HG03097 (cell line): ENCODE results near the gene PDPK1.
"Not testable (repeated sequence)": the region's sequence is repeated elsewhere in the genome, so short reads cannot be mapped to it uniquely, and the experiment has no call there.

Source experiments
- ATAC-seq: cut with Tn5 transposase; IDR thresholded peaks from one replicate; pipeline ENCODE4 v1.9.1; 2021; ENCODE audit not compliant: unreplicated experiment, low FRiP score

The PDPK1 gene

DNA sequence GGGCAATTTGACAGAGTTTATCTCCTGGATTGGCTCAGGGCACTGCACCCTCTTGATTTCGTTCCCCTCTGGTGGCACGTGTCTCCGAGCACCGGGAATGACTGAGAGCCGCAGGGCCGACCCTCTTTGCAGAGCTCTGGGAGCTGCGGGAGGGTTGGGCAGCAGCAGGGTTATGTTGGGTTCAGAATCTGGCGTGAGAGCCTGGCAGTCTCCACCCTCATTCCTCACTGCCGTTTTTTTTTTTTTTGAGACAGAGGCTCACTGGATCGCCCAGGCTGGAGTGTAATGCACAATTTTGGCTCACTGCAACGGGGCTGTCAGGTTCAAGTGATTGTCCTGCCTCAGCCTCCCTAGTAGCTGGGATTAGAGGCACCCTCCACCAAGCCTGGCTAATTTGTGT lies 71.5 kb downstream of the PDPK1 start:
- not testable (repeated sequence) for ATAC-seq

DNA sequence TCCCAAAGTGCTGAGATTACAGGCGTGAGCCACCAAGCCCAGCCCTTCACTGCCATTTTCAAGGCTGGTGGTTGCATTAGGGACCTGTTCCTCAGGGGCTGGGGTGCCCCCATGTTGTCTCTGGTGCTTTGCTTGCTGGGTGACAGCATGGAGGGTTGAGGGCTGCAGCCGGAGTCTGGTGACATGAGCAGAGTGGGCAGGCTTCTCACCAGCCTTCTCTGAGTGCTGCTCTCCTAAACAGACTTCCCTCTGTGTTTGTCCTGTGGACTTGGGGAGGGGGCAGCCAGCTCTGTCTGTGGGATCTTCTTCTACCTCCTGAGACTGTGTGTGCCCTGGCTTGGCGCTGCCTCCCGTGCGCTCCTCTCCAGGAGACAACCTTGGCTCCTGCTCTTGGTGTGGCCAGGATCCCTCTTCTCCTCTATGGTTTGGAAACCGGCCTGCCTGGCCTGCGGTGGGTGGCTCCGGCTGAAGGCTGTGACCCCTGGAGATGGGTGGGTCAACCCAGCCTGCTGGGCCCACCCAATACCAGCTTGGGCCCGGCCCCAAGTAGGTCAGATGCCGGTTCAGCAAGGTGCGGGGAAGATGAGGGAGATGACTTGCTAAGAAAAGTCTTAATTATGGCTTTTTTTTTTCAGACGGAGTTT lies 72.1 kb downstream of the PDPK1 start:
- no peak for ATAC-seq

DNA sequence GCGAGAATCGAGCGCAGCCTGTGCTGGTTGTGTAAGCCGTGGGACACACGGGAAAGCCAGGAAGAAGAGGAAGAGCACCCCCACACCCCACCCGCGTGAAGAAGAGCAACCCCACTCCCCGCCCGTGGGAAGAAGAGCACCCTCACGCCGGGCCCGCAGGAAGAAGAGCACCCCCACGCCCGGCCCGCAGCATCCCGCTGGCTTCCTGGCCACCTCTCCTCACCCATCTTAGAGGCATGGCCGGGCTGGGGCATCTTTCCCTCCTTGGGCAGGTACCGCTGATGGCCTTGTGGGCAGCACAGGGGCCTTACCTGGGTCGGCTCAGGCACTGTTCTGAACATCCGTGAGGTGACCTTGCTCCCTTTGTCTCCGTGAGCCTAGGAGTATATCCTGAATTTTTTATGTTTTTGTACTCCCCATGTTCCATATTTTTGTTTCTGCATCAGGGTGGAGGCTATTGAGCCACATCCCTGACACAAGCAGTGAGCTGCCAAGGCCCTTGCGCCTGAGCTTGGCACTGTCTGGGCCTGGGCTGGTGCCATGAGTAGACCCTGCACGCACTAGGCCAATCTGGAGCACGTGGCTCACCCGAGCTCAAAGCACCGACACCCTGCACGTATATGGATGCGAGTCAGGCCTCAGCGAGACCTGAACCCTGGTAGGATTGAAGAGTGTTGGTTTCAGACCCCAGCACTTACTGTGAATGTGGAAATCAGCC lies 73.1 kb downstream of the PDPK1 start:
- no peak for ATAC-seq

DNA sequence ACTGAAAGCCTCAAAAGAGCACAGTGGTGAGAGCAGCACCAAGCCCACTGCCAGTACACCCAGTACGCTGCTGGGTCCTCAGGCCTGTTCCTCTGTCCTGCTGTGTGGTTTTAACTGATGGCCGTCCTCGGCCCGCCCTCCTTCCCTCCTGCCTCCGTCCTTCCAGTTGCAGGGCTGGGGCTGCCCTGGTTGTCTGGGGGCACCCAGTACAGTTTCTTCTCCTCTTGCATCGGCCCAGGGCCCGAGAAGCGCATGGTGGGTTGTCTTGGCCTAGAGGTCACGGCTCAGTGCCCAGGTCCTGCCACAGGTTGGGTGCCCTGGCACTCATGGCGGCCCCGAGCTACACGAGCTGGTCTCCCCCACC lies 73.7 kb downstream of the PDPK1 start:
- no peak for ATAC-seq

DNA sequence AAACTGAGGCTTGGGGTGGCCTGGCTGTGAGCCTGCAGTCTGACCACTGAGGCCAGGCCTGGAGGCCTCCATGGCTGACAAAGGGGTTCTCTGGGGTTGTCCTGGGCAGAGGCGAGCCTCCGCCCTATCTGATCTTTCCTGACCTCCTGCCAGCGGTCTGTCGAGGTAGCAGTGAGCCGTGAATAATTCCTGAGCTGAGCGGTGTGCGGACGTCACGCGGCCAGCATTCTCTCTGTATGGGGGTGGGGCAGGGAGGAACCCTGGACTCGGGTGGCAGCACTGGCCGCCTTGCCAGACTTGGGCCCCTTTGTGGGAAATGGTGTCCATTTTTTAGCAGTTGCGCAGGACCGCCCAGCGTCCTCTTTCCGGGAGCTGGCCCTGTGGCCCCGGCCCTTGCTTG lies 74.1 kb downstream of the PDPK1 start:
- not testable (repeated sequence) for ATAC-seq

DNA sequence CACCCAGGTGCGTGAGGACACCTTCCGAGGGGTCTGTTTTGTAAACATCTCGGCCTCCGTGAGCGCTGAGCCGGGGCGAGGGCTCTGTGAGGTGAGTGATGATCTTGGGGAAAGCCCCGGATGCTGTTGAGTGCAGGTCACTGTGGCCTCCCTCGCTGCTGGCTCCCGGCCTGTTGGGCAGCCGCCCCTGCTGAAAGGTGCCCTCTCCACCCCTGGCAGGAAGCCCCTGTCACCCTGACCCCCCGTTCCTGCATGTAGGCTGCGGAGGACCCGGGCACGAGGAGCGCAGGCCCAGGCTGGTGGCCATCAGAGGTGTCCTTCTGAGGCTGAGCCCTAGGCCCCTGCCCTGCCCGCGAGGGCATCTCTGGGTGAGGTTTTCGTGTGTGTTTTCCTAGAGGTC lies 75.4 kb downstream of the PDPK1 start:
- ATAC-seq, result not testable (repeated sequence)

DNA sequence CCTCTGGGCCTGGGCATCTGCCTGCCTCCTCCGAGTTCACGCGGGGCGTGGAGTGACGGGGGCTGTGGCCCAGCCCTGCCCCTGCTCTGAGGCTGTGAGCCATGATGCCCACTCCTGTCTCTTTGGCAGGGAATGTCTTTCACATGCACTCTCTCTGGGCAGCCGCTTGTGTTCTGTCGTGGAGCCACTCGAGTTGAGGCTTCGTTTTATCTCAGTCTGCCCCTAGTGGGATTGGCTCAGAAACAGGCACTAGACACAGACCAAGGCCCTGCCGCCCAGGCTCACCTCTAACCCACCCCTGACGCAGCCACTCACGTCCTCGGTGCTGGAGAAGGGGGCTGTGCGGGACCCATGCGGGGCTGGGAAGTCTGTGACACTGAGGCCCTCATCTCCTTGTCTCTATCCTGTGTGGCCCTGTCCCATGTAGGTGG lies 77.0 kb downstream of the PDPK1 start:
- no peak for ATAC-seq

DNA sequence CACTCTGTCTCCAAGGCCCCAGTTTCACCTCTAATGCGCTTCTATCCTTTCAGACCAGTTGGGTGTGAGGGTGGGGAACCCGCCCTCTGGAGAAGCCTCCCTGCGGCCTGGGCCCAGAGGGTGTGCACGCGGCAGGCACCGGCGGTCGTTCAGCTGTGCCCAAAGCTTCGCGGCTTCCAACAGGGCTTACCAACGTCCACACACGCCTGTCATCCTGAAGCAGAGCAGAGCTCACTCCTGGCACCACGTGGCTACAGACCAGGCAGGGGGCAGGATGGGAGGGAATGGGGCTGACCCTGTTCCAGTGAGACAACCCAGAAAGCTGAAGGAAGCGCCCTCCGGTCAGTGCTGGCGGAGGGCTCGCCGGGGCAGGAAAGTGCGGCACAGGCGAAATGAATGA lies 81.1 kb downstream of the PDPK1 start:
- not testable (repeated sequence) for ATAC-seq

DNA sequence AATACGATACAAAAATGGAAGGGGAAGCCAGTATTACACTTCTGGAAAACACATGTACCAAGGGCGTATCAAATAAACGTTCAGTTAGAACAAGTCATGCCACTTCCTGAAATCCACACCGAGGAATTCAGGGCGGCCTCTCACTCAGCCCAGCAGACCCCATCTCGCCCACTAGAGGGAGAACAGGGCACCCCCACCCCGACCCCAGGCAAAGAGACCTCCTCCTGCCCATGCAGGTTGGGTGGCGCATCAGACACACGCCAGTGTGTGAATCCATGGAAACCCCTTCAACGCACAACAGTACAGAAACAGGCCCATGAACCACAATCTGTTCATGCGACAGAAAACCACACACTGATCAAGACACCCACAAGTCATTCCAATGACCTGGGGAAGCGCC lies 81.8 kb downstream of the PDPK1 start:
- ATAC-seq, result not testable (repeated sequence)

DNA sequence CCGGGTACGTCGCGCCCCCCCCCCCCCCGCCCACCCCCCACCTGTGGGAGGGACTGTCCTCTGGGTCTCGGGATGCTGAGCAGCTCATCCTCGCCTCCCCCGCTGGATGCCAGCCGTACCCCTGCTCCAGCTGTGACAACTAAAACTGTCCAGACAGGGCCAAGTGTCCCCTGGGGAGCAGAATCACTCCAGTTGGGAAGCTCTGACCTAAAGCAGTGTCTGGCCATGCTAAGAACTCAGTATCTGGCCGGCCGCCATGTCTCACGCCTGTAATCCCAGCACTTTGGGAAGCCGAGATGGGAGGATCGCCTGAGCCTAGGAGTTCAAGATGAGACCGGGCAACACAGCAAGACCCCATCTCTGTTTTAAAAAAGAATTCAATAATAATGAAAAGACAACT lies 83.0 kb downstream of the PDPK1 start:
- not testable (repeated sequence) for ATAC-seq

DNA sequence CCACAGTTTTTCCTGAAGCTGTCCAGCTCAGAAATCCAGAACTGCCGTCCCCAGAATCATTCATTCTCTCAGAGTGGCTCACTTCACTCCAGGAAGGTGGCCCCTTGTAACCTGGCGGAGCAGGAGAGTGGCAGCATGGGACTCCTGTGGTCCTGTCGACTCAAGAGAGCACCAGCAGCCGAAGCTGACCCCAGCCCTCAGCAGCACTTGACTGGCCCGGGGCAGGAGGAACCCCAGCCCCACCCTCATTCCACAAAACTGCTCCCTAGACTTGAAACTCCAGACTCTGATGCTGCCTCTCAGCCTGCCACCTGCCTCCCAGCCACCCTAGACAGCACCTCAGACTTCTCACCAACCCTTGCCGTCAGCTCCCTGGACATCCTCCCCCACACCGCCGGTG lies 83.6 kb downstream of the PDPK1 start:
- ATAC-seq, result not testable (repeated sequence)

DNA sequence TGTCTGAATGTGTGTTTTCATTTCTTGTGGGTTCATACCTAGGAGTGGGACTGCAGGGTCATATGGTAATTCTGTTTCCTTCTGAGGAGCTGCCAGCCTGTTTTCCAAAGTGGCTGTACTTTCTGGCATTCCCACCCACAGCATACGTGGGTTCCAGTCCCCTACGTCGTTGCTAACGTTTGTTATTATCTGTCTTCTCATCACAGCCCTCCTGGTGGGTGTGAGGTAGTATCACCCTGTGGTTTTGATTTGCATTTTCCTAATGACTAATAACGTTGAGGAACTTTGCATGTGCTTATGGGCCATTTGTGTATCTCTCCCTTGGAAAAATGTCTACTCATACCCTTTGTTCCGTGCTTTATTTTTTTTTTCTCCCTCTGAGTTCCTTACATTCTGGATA lies 89.3 kb downstream of the PDPK1 start:
- ATAC-seq, result not testable (repeated sequence)

DNA sequence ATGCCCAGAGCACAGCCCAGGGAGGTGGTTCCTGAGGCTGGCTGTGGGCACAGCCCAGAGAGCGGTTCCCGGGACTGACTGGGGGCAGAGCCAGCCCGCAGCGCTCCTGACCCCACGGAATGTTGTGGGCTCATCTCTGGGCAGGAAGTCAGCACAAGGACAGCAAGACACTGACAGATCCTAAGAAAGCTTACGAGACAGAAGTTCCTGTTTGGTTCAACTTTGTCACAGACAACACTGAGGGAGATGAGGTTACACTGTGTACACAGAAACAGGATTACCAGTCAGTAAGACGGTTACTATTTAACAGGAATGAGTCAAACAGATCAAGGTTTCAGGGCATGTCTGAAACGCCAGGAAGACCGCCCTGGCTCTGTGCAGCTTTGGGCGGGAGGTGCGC lies 93.4 kb downstream of the PDPK1 start:
- ATAC-seq, result not testable (repeated sequence)

DNA sequence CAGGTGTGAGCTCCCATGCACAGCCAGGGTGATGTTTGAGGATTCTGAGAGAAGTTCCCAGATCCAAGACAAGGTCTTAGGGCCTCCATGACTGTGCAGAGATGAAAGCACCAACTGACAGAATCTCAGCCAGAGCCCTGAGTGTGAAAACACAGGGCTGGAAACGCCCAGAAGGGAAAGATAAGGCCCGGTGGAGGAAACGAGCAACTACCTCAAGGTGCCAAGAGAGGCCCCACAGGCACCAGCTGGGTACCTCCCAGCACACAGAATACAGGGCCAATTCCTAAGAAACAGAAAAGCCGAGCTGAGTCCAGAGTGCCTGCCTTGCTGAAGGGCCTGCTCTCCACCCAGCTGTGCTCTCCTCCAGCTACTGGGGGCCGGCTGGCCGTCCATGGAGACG lies 94.5 kb downstream of the PDPK1 start:
- ATAC-seq, result not testable (repeated sequence)

DNA sequence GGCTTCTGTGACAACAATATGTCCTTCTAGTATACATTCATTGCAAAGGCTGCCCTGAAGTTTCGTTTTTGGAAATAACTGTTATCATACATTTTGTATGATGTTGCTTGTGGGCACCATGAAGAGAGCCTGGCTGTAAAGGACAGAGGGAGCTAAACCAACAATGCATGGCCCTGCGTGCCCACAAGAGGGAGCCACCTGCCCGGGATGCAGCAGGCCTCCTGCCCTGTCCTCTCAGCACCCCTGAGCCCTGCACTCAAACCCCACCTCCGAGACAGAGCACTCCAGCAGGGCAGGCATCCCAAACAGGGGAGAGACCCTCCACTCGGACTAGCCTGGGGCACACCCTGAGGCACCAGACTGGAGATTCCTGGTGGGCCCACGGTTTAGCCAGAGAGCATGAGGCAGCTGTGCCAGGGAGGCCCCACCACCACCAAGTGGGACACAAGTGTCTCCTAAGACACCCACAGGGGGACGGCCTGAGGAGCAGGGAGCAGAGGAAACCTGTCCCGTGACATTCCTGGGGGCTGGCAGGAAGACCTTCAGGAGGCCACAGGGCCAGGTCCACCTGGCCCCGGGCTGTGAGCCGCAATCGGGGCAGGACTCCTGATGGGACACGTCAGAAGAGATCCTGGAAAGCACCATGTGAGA lies 101.4 kb downstream of the PDPK1 start:
- not testable (repeated sequence) for ATAC-seq

DNA sequence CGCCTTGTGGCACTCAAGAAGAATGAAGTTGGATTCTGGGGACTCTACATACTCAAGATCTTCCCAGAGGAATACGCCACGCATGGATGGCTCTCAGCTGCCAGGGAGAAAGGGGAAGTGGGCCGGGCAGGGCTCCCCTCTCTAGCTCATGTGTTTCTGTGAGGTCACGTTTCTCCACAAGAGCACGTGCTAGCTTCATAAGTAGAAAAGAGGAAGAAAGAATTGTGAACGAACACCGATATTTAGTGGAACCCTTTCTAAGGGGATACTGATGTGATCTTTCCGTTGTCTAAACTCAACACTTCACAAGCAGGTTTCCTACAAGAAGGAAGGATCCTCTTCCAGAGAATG lies 101.9 kb downstream of the PDPK1 start:
- ATAC-seq, result not testable (repeated sequence)

DNA sequence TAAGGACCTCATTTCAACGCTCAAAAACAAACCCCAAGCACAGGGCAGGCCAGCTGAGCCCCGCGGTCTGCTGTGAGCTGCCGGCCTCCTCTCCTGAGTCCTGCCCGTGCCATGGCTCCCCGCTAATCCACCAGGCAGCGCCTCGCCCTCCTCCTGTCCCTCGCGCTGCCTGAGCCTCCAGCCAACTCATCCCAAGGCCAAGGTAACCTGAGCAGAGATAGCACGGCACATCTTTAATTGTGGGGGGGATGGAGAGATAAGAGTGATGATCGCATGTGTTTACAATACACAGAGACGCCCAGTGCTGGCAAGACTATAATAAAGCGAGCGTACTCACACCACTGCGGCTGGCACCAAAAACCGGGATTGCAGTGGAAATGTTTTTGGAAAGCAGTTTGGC lies 104.7 kb downstream of the PDPK1 start:
- not testable (repeated sequence) for ATAC-seq

DNA sequence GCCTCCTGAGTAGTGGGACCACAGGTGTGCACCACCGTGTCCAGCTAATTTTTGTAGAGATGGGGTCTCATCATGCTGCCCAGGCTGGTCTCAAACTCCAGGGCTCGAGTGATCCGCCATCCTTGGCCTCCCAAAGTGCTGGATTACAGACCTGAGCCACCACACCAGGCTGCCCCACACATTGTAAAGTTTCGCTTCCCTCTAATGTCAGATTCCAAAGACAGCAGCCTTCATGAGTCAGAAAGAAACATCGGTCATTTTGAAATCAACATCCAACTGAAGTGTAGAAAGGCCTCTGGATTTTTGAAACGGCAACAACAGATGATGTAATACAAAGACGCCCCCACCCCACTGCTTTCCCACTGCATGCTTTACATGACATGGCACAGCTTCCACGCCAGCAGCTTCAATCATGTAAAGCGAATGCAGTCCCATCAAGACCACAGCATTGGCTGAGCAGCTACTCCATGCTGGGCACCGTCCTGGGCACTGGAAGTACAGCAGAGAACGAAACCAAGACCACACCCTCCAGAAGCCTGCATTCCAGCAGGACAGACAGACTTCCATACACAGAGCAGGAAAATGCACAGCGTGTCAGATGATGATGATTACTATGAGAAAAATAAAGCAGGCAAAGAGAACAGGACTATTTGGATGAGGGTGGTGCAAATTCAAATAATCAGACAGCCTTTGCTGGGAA lies 107.1 kb downstream of the PDPK1 start:
- not testable (repeated sequence) for ATAC-seq

DNA sequence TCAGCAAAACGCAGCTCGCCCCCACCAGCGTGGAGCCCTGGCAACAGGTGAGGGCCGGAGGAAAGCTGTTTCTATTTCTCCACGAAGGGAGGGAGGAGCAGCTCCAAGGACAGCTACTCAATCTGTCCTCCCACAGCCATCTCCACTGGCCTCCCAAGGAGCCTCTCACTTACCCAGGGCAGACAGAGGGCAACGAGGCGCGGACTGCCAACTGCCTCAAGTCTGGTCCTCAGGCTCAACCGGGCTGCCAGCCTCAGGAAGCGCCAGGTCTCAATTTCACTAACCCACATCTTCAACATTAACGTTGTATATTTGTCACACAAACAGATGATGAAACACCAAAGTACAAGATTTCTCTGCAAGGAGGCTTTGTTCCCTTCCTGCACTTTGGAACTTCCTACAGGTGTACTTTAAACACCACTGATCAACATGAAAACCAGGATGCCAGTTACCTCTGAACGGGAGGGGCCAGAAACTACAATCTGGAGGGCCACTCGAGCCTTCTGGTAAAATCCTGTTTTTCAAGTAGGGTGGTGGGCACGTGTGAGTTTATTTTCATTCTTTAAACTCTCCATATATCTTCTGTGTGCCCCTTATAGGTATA lies 113.5 kb downstream of the PDPK1 start:
- not testable (repeated sequence) for ATAC-seq
